WTC11 (cell line): Measurements from ENCODE around the gene COL4A6. TPM values are rescaled to one million over a fixed set of nuclear protein-coding genes. Genes with fewer than 3 reads are reported as not detected.

Experiments used
- ATAC-seq: fragments of 200-7000 bp; cut with Tn5 transposase; 2 replicates; pipeline ENCODE4 v1.10.0; 2021; ENCODE audit warnings: mild to moderate bottlenecking, moderate library complexity
- CTCF ChIA-PET: fragments of 300-600 bp; sonication (Branson Sonifier 250); formaldehyde crosslinking; loops from one replicate; lab custom pipeline; 2021; ENCODE audit warnings: antibody characterized with exemption; lab: Charles Lee
- POLR2A ChIA-PET: fragments of 350-600 bp; sonication (Branson Sonifier 250); formaldehyde crosslinking; loops from one replicate; lab custom pipeline; 2021; ENCODE audit warnings: antibody characterized with exemption; lab: Charles Lee
- DNase-seq: peaks from one replicate; pipeline ENCODE4 v3.0.0; 2021; ENCODE audit warnings: low spot score
- H3K27ac Mint-ChIP-seq: 2 replicates; pipeline ENCODE4 v1.8.0; 2021; ENCODE audit warnings: mixed read lengths
- H3K27me3 Mint-ChIP-seq: 2 replicates; pipeline ENCODE4 v1.8.0; 2021; ENCODE audit warnings: low read depth, mild to moderate bottlenecking, moderate library complexity, mixed read lengths
- H3K36me3 Mint-ChIP-seq: 2 replicates; pipeline ENCODE4 v1.8.0; 2021; ENCODE audit warnings: mixed read lengths
- H3K4me1 Mint-ChIP-seq: 2 replicates; pipeline ENCODE4 v1.8.0; 2022; ENCODE audit warnings: mixed read lengths
- H3K4me3 Mint-ChIP-seq: 2 replicates; pipeline ENCODE4 v1.8.0; 2021; ENCODE audit warnings: mild to moderate bottlenecking, moderate library complexity, mixed read lengths
- H3K9me3 Mint-ChIP-seq: 2 replicates; pipeline ENCODE4 v1.8.0; 2021; ENCODE audit warnings: mixed read lengths
- ESRRA ChIP-seq: sonication (generic); formaldehyde crosslinking; IDR thresholded peaks from 2 replicates; pipeline ENCODE4 v1.8.1; 2022; ENCODE audit warnings: mild to moderate bottlenecking, missing genetic modification reagents, borderline replicate concordance
- FOXK1 ChIP-seq: sonication (generic); formaldehyde crosslinking; IDR thresholded peaks from 2 replicates; pipeline ENCODE4 v1.8.0; 2022; ENCODE audit warnings: mild to moderate bottlenecking, moderate library complexity, missing genetic modification reagents
- JUN ChIP-seq: sonication (generic); formaldehyde crosslinking; IDR thresholded peaks from 2 replicates; pipeline ENCODE4 v1.8.0; 2023; ENCODE audit warnings: mild to moderate bottlenecking, missing genetic modification reagents
- OVOL2 ChIP-seq: fragments of 250-450 bp; sonication (Bioruptor Pico); IDR thresholded peaks from 2 replicates; pipeline ENCODE4 v1.9.0; 2021; ENCODE audit warnings: mild to moderate bottlenecking, borderline replicate concordance
- SMAD3 ChIP-seq: sonication (generic); formaldehyde crosslinking; IDR thresholded peaks from 2 replicates; pipeline ENCODE4 v1.8.0; 2022; ENCODE audit warnings: missing genetic modification reagents, mild to moderate bottlenecking, borderline replicate concordance
- TCF7 ChIP-seq: sonication (generic); formaldehyde crosslinking; IDR thresholded peaks from 2 replicates; pipeline ENCODE4 v1.8.0; 2022; ENCODE audit warnings: mild to moderate bottlenecking, low read depth, missing genetic modification reagents, moderate library complexity
- ZNF138 ChIP-seq: sonication (generic); formaldehyde crosslinking; conservative IDR thresholded peaks from 2 replicates; pipeline ENCODE4 v1.8.1; 2022; ENCODE audit warnings: mild to moderate bottlenecking, moderate library complexity, missing genetic modification reagents
- ZNF263 ChIP-seq: sonication (generic); formaldehyde crosslinking; IDR thresholded peaks from 2 replicates; pipeline ENCODE4 v1.8.1; 2022; ENCODE audit warnings: low read depth, mild to moderate bottlenecking, moderate library complexity, missing genetic modification reagents
- ZNF416 ChIP-seq: fragments of 250-450 bp; sonication (Bioruptor Pico); IDR thresholded peaks from 2 replicates; pipeline ENCODE4 v1.9.0; 2021; ENCODE audit warnings: mild to moderate bottlenecking, inconsistent platforms
- ZNF423 ChIP-seq: fragments of 250-450 bp; sonication (Bioruptor Pico); IDR thresholded peaks from 2 replicates; pipeline ENCODE4 v2.1.2; 2022; ENCODE audit warnings: mild to moderate bottlenecking, moderate library complexity
- total RNA-seq: library from RNA; stranded (reverse); gene quantifications from 3 replicates; pipeline ENCODE4 v1.2.3, GENCODE V29; 2021
- TF ChIP-seq, protein P1 (sequence below): fragments of 250-450 bp; sonication (Bioruptor Pico); IDR thresholded peaks from 2 replicates; pipeline ENCODE4 v1.9.0; 2021; ENCODE audit warnings: mild to moderate bottlenecking
- TF ChIP-seq, protein P2 (sequence below): sonication (generic); formaldehyde crosslinking; IDR thresholded peaks from 2 replicates; pipeline ENCODE4 v1.8.0; 2023; ENCODE audit warnings: missing genetic modification reagents, mild to moderate bottlenecking, borderline replicate concordance
- TF ChIP-seq, protein P3 (sequence below): sonication (generic); formaldehyde crosslinking; IDR thresholded peaks from 2 replicates; pipeline ENCODE4 v1.8.1; 2023; ENCODE audit warnings: mild to moderate bottlenecking, moderate library complexity, missing genetic modification reagents
- TF ChIP-seq, protein P4 (sequence below): sonication (generic); formaldehyde crosslinking; IDR thresholded peaks from 2 replicates; pipeline ENCODE4 v1.8.1; 2023; ENCODE audit warnings: mild to moderate bottlenecking, missing genetic modification reagents, moderate library complexity
- TF ChIP-seq, protein P5 (sequence below): sonication (generic); formaldehyde crosslinking; IDR thresholded peaks from 2 replicates; pipeline ENCODE4 v1.8.1; 2023; ENCODE audit warnings: mild to moderate bottlenecking, missing genetic modification reagents
- TF ChIP-seq, protein P6 (sequence below): sonication (generic); formaldehyde crosslinking; IDR thresholded peaks from 2 replicates; pipeline ENCODE4 v1.8.1; 2022; ENCODE audit warnings: mild to moderate bottlenecking, moderate library complexity, missing genetic modification reagents

COL4A6 gene
- total RNA-seq, 1 experiment from 2014 or later = 15.2 TPM

DNA sequence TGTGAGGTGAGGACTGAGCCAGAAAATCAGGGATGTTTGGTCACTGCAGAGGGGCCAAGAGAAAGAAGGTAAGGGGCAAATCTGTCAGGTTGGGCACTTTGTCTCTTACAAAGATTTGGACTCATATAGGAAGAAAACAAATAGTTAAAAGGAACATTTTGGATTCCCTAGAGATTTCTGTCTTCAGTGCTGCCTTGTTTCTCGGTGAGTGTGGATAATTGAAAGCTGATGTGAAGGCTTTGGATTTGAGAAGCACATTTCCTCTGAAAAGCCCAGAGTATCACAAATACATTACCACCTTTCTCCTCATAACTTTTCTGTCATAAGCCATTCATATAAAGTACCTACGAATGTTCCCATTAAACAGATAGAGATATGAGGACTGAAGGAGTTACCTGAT is 239.2 kb downstream of the COL4A6 start:
- ChIA-PET POLR2A (no interaction called here), CTCF (no interaction called here)
- ATAC-seq = no peak
- H3K27me3 Mint-ChIP-seq = no peaks in the 10 kb centered on the region
- H3K36me3 Mint-ChIP-seq = no peaks in the 10 kb centered on the region
- no peak overlapping the region for H3K27ac Mint-ChIP-seq
- peaks cover 3% of the 10 kb centered on the region; the same call in 1 of the 2 replicates for H3K4me1 Mint-ChIP-seq
- H3K9me3 Mint-ChIP-seq = no peaks in the 10 kb centered on the region
- TF ChIP-seq FOXK1 (CRISPR knock-in tag) (no peak), ZNF138 (CRISPR knock-in tag) (no peak), TCF7 (no peak), JUN (CRISPR knock-in tag) (no peak), OVOL2 (CRISPR knock-in tag) (no peak), SMAD3 (no peak), ZNF423 (CRISPR knock-in tag) (no peak), ESRRA (CRISPR knock-in tag) (no peak), ZNF263 (no peak), ZNF416 (CRISPR knock-in tag) (no peak)
- TF ChIP-seq, protein P1, sequence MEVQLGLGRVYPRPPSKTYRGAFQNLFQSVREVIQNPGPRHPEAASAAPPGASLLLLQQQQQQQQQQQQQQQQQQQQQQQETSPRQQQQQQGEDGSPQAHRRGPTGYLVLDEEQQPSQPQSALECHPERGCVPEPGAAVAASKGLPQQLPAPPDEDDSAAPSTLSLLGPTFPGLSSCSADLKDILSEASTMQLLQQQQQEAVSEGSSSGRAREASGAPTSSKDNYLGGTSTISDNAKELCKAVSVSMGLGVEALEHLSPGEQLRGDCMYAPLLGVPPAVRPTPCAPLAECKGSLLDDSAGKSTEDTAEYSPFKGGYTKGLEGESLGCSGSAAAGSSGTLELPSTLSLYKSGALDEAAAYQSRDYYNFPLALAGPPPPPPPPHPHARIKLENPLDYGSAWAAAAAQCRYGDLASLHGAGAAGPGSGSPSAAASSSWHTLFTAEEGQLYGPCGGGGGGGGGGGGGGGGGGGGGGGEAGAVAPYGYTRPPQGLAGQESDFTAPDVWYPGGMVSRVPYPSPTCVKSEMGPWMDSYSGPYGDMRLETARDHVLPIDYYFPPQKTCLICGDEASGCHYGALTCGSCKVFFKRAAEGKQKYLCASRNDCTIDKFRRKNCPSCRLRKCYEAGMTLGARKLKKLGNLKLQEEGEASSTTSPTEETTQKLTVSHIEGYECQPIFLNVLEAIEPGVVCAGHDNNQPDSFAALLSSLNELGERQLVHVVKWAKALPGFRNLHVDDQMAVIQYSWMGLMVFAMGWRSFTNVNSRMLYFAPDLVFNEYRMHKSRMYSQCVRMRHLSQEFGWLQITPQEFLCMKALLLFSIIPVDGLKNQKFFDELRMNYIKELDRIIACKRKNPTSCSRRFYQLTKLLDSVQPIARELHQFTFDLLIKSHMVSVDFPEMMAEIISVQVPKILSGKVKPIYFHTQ = no peak
- TF ChIP-seq, protein P2, sequence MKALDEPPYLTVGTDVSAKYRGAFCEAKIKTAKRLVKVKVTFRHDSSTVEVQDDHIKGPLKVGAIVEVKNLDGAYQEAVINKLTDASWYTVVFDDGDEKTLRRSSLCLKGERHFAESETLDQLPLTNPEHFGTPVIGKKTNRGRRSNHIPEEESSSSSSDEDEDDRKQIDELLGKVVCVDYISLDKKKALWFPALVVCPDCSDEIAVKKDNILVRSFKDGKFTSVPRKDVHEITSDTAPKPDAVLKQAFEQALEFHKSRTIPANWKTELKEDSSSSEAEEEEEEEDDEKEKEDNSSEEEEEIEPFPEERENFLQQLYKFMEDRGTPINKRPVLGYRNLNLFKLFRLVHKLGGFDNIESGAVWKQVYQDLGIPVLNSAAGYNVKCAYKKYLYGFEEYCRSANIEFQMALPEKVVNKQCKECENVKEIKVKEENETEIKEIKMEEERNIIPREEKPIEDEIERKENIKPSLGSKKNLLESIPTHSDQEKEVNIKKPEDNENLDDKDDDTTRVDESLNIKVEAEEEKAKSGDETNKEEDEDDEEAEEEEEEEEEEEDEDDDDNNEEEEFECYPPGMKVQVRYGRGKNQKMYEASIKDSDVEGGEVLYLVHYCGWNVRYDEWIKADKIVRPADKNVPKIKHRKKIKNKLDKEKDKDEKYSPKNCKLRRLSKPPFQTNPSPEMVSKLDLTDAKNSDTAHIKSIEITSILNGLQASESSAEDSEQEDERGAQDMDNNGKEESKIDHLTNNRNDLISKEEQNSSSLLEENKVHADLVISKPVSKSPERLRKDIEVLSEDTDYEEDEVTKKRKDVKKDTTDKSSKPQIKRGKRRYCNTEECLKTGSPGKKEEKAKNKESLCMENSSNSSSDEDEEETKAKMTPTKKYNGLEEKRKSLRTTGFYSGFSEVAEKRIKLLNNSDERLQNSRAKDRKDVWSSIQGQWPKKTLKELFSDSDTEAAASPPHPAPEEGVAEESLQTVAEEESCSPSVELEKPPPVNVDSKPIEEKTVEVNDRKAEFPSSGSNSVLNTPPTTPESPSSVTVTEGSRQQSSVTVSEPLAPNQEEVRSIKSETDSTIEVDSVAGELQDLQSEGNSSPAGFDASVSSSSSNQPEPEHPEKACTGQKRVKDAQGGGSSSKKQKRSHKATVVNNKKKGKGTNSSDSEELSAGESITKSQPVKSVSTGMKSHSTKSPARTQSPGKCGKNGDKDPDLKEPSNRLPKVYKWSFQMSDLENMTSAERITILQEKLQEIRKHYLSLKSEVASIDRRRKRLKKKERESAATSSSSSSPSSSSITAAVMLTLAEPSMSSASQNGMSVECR = no peak
- TF ChIP-seq, protein P3, sequence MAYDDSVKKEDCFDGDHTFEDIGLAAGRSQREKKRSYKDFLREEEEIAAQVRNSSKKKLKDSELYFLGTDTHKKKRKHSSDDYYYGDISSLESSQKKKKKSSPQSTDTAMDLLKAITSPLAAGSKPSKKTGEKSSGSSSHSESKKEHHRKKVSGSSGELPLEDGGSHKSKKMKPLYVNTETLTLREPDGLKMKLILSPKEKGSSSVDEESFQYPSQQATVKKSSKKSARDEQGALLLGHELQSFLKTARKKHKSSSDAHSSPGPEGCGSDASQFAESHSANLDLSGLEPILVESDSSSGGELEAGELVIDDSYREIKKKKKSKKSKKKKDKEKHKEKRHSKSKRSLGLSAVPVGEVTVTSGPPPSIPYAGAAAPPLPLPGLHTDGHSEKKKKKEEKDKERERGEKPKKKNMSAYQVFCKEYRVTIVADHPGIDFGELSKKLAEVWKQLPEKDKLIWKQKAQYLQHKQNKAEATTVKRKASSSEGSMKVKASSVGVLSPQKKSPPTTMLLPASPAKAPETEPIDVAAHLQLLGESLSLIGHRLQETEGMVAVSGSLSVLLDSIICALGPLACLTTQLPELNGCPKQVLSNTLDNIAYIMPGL (CRISPR knock-in tag) = no peak
- TF ChIP-seq, protein P4, sequence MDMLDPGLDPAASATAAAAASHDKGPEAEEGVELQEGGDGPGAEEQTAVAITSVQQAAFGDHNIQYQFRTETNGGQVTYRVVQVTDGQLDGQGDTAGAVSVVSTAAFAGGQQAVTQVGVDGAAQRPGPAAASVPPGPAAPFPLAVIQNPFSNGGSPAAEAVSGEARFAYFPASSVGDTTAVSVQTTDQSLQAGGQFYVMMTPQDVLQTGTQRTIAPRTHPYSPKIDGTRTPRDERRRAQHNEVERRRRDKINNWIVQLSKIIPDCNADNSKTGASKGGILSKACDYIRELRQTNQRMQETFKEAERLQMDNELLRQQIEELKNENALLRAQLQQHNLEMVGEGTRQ (CRISPR knock-in tag) = no peak
- TF ChIP-seq, protein P5, sequence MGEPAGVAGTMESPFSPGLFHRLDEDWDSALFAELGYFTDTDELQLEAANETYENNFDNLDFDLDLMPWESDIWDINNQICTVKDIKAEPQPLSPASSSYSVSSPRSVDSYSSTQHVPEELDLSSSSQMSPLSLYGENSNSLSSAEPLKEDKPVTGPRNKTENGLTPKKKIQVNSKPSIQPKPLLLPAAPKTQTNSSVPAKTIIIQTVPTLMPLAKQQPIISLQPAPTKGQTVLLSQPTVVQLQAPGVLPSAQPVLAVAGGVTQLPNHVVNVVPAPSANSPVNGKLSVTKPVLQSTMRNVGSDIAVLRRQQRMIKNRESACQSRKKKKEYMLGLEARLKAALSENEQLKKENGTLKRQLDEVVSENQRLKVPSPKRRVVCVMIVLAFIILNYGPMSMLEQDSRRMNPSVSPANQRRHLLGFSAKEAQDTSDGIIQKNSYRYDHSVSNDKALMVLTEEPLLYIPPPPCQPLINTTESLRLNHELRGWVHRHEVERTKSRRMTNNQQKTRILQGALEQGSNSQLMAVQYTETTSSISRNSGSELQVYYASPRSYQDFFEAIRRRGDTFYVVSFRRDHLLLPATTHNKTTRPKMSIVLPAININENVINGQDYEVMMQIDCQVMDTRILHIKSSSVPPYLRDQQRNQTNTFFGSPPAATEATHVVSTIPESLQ (CRISPR knock-in tag) = no peak
- TF ChIP-seq, protein P6, sequence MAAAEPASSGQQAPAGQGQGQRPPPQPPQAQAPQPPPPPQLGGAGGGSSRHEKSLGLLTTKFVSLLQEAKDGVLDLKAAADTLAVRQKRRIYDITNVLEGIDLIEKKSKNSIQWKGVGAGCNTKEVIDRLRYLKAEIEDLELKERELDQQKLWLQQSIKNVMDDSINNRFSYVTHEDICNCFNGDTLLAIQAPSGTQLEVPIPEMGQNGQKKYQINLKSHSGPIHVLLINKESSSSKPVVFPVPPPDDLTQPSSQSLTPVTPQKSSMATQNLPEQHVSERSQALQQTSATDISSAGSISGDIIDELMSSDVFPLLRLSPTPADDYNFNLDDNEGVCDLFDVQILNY (CRISPR knock-in tag) = no peak
- no peak for DNase-seq
- no peak overlapping the region for H3K4me3 Mint-ChIP-seq
